Gastroesophageal sphincter (tissue), 4 donors: Measurements from ENCODE around the gene RNASE4. TPM values are rescaled to one million over a fixed set of nuclear protein-coding genes. Genes with fewer than 3 reads are reported as not detected.
"Not testable (repeated sequence)": the region's sequence is repeated elsewhere in the genome, so short reads cannot be mapped to it uniquely, and the experiment has no call there.

Experiments
- ATAC-seq: fragments of 150-250 bp; one replicate; pipeline ENCODE4 v1.9.1; 2016; ENCODE audit warnings: mild to moderate bottlenecking, moderate library complexity
- H3K27ac ChIP-seq, 4 donors: fragments of 200-600 bp; sonication (generic) in 3 of 4; 1 replicate in 3 of 4; 2 replicates in 1 of 4; pipeline ENCODE4 v1.5.1; 2016 to 2019
- H3K27me3 ChIP-seq: fragments of 200-600 bp; sonication (generic); one replicate; pipeline ENCODE4 v1.5.1; 2019
- H3K36me3 ChIP-seq, 2 donors: fragments of 200-600 bp; sonication (generic); one replicate each; pipeline ENCODE4 v1.5.1; 2019; ENCODE audit warnings: control low read depth in 1 of 2
- H3K4me1 ChIP-seq, 3 donors: fragments of 200-600 bp; sonication (generic); 1 replicate in 2 of 3; 2 replicates in 1 of 3; pipeline ENCODE4 v1.5.1; 2016 to 2019; ENCODE audit warnings: control low read depth in 2 of 3
- H3K4me3 ChIP-seq, 2 donors: fragments of 200-600 bp; sonication (generic); one replicate each; pipeline ENCODE4 v1.5.1; 2019; ENCODE audit warnings: mild to moderate bottlenecking in 1 of 2, moderate library complexity in 1 of 2
- H3K9me3 ChIP-seq, 3 donors: fragments of 200-600 bp; sonication (generic); one replicate each; pipeline ENCODE4 v1.5.1; 2017 to 2019; ENCODE audit warnings: control low read depth in 2 of 3
- CTCF ChIP-seq, 4 experiments: fragments of 200-600 bp in 2 of 4; fragments of 450-650 bp in 2 of 4; sonication (generic) in 1 of 4; IDR thresholded peaks; one replicate each; pipeline ENCODE4 v1.5.1; 2017 to 2019; ENCODE audit warnings: antibody characterized with exemption in 4 of 4, mild to moderate bottlenecking in 2 of 4, moderate library complexity in 2 of 4
- EP300 ChIP-seq: sonication (generic); formaldehyde crosslinking; IDR thresholded peaks from one replicate; pipeline ENCODE4 v1.6.1; 2017; ENCODE audit warnings: antibody characterized with exemption, mild to moderate bottlenecking
- POLR2A ChIP-seq, 2 donors: fragments of 450-650 bp; IDR thresholded peaks; one replicate each; pipeline ENCODE4 v1.6.1; 2017; ENCODE audit warnings: antibody characterized with exemption in 2 of 2, mild to moderate bottlenecking in 2 of 2, moderate library complexity in 1 of 2
- POLR2AphosphoS5 ChIP-seq: sonication (generic); formaldehyde crosslinking; IDR thresholded peaks from one replicate; pipeline ENCODE4 v1.6.1; 2017; ENCODE audit warnings: antibody characterized with exemption
- WGBS, 2 donors: methylation state at CpG; one replicate each; pipeline ENCODE4 v1.1.5; 2018; ENCODE audit warnings: low coverage in 1 of 2; 5-methylcytosine and 5-hydroxymethylcytosine counted together
- total RNA-seq, 4 donors: library from RNA; depleted of rRNA; stranded (reverse); fragments of >200 nt; gene quantifications; one replicate each; pipeline ENCODE4 v1.1.0, GENCODE V29; 2016

The RNASE4 gene
- total RNA-seq, 4 donors from 2014 or later, result 65.2 to 139 (median 106) TPM

GRCh38 chr14:20698018-20698329 is 13.6 kb downstream of the RNASE4 start:
- no peaks in the 10 kb centered on the region for H3K27me3 ChIP-seq
- no peak for TF ChIP-seq POLR2A (IDR thresholded peaks at IDR 0.05)
- no peak for TF ChIP-seq POLR2AphosphoS5
- no peak for TF ChIP-seq CTCF (IDR thresholded peaks at IDR 0.05)
- TF ChIP-seq EP300, result no peak
- peaks cover 5 to 53% of the 10 kb centered on the region in 2 donors for H3K36me3 ChIP-seq
- no peak for ATAC-seq
- no peaks in the 10 kb centered on the region for H3K9me3 ChIP-seq
- H3K4me1 ChIP-seq, result peaks cover 0 to 4% (median 0%) of the 10 kb centered on the region in 3 donors
- H3K4me3 ChIP-seq, result no peak overlapping the region
- H3K27ac ChIP-seq, result no peak overlapping the region

GRCh38 chr14:20698934-20699333 is 14.6 kb downstream of the RNASE4 start:
- Histone ChIP-seq H3K27ac (no peak overlapping the region), H3K27me3 (no peaks in the 10 kb centered on the region), H3K4me3 (no peak overlapping the region), H3K4me1 (peaks cover 0 to 4% (median 0%) of the 10 kb centered on the region in 3 donors), H3K36me3 (peaks cover 5 to 46% of the 10 kb centered on the region in 2 donors), H3K9me3 (no peaks in the 10 kb centered on the region)
- WGBS, 2 donors, result 84 to 100% methylated on average over 1 to 5 of the region's 5 CpGs
- no peak for TF ChIP-seq POLR2A (IDR thresholded peaks at IDR 0.05)
- no peak for TF ChIP-seq CTCF (IDR thresholded peaks at IDR 0.05)
- no peak for TF ChIP-seq POLR2AphosphoS5
- TF ChIP-seq EP300, result no peak
- no peak for ATAC-seq

DNA sequence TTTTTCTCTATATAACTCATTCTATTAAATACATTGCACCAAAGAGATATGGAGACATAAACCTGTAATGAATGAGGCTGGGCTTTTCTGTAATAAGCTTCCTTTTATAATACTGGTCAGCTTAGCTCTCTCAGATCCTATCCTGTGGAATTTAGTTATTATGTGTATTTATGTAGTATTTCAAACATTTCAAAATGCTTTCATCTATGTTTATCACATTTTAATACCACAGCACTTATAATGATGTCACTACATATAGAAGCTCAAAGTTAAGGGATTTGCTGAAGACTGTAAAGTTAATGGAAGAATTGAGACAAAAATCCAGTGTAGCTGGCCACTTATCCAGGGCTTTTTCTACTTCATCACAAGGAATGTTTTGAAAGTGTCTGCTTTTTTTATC is 15.6 kb downstream of the RNASE4 start:
- no peak for TF ChIP-seq POLR2A (IDR thresholded peaks at IDR 0.05)
- no peak for TF ChIP-seq POLR2AphosphoS5
- TF ChIP-seq EP300, result no peak
- TF ChIP-seq CTCF (IDR thresholded peaks at IDR 0.05), result no peak
- H3K4me3 ChIP-seq, result no peak overlapping the region
- no peak for ATAC-seq
- H3K27me3 ChIP-seq, result no peaks in the 10 kb centered on the region
- H3K36me3 ChIP-seq, result peaks cover 5 to 36% of the 10 kb centered on the region in 2 donors
- no peaks in the 10 kb centered on the region for H3K9me3 ChIP-seq
- H3K27ac ChIP-seq, result no peak overlapping the region
- peaks cover 0 to 4% (median 0%) of the 10 kb centered on the region in 3 donors for H3K4me1 ChIP-seq

DNA sequence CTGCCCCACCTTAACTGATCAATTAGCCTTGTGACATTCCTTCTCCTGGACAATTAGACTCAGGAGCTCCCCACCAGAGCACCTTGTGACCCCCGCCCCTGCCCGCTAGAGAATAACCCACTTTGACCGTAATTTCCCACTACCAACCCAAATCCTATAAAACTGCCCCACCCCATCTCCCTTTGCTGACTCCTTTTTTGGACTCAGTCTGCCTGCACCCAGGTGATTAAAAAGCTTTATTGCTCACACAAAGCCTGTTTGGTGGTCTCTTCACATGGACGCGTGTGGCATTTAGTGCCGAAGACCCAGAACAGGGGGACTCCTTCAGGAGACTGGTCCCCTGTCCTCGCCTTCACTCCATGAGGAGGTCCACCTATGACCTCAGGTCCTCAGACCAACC is 16.6 kb downstream of the RNASE4 start:
- ATAC-seq, H3K9me3 ChIP-seq, H3K27ac ChIP-seq, H3K27me3 ChIP-seq, H3K4me3 ChIP-seq, H3K4me1 ChIP-seq: not testable (repeated sequence)
- 100% methylated on average over 4 to 7 of the region's 7 CpGs for WGBS, 2 donors
- peaks cover 0 to 27% of the 10 kb centered on the region in 2 donors for H3K36me3 ChIP-seq

- TF ChIP-seq CTCF (IDR thresholded peaks at IDR 0.05) (no peak), POLR2A (IDR thresholded peaks at IDR 0.05) (no peak), POLR2AphosphoS5 (no peak), EP300 (no peak)
- no peaks in the 10 kb centered on the region for H3K27me3 ChIP-seq
- no peak overlapping the region for H3K4me3 ChIP-seq
- 47 to 62% methylated on average over 4 of the region's 4 CpGs for WGBS, 2 donors
- H3K9me3 ChIP-seq, result no peaks in the 10 kb centered on the region
- no peaks in the 10 kb centered on the region for H3K4me1 ChIP-seq
- H3K27ac ChIP-seq, result no peak overlapping the region
- no peaks in the 10 kb centered on the region for H3K36me3 ChIP-seq
- ATAC-seq, result no peak
These were observed 22.4 kb downstream of the RNASE4 start for GRCh38 chr14:20706657-20707355.
